SK-N-SH treated with all-trans-retinoic acid at 6 μM for 48 hours (cell line): Measurements from ENCODE around the gene IER2.

Experiments used
- BACH2 ChIP-seq: fragments of 250-450 bp; sonication (Bioruptor Pico); IDR thresholded peaks from 2 replicates; pipeline ENCODE4 v1.9.0; 2021; ENCODE audit warnings: mild to moderate bottlenecking, borderline replicate concordance
- TCF4 ChIP-seq: fragments of 250-450 bp; sonication (Bioruptor Pico); IDR thresholded peaks from 2 replicates; pipeline ENCODE4 v1.8.0; 2021; ENCODE audit warnings: mild to moderate bottlenecking, moderate library complexity, borderline replicate concordance
- TOX ChIP-seq: fragments of 250-450 bp; sonication (Bioruptor Pico); IDR thresholded peaks from 2 replicates; pipeline ENCODE4 v1.8.0; 2021; ENCODE audit warnings: mild to moderate bottlenecking, moderate library complexity, borderline replicate concordance
- ZC3H10 ChIP-seq: fragments of 250-450 bp; sonication (Bioruptor Pico); IDR thresholded peaks from 2 replicates; pipeline ENCODE4 v1.5.1; 2021; ENCODE audit warnings: mild to moderate bottlenecking, moderate library complexity
- ZNF565 ChIP-seq: fragments of 450-650 bp; formaldehyde crosslinking; conservative IDR thresholded peaks from 2 replicates; pipeline ENCODE4 v1.5.0; 2020; ENCODE audit warnings: low read depth, mild to moderate bottlenecking, moderate library complexity
- ZNF8 ChIP-seq: fragments of 450-650 bp; formaldehyde crosslinking; IDR thresholded peaks from 2 replicates; pipeline ENCODE4 v1.5.0; 2020; ENCODE audit warnings: mild to moderate bottlenecking, moderate library complexity
- TF ChIP-seq, protein P1 (sequence below): fragments of 250-450 bp; sonication (Bioruptor Pico); IDR thresholded peaks from 2 replicates; pipeline ENCODE4 v1.8.0; 2020; ENCODE audit warnings: mild to moderate bottlenecking, moderate library complexity, borderline replicate concordance
- TF ChIP-seq, protein P2 (sequence below): fragments of 250-450 bp; sonication (Bioruptor Pico); IDR thresholded peaks from 2 replicates; pipeline ENCODE4 v1.5.1; 2020; ENCODE audit warnings: low read depth, mild to moderate bottlenecking, moderate library complexity

- TF ChIP-seq, protein P1, sequence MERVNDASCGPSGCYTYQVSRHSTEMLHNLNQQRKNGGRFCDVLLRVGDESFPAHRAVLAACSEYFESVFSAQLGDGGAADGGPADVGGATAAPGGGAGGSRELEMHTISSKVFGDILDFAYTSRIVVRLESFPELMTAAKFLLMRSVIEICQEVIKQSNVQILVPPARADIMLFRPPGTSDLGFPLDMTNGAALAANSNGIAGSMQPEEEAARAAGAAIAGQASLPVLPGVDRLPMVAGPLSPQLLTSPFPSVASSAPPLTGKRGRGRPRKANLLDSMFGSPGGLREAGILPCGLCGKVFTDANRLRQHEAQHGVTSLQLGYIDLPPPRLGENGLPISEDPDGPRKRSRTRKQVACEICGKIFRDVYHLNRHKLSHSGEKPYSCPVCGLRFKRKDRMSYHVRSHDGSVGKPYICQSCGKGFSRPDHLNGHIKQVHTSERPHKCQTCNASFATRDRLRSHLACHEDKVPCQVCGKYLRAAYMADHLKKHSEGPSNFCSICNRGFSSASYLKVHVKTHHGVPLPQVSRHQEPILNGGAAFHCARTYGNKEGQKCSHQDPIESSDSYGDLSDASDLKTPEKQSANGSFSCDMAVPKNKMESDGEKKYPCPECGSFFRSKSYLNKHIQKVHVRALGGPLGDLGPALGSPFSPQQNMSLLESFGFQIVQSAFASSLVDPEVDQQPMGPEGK: peak; percentile 9; the same call in 1 of the 2 replicates
- TF ChIP-seq ZNF565 (CRISPR knock-in tag) (no peak), ZNF8 (no peak), TOX (CRISPR knock-in tag) (no peak), TCF4 (no peak), BACH2 (CRISPR knock-in tag) (no peak), ZC3H10 (CRISPR knock-in tag) (no peak)
- TF ChIP-seq, protein P2, sequence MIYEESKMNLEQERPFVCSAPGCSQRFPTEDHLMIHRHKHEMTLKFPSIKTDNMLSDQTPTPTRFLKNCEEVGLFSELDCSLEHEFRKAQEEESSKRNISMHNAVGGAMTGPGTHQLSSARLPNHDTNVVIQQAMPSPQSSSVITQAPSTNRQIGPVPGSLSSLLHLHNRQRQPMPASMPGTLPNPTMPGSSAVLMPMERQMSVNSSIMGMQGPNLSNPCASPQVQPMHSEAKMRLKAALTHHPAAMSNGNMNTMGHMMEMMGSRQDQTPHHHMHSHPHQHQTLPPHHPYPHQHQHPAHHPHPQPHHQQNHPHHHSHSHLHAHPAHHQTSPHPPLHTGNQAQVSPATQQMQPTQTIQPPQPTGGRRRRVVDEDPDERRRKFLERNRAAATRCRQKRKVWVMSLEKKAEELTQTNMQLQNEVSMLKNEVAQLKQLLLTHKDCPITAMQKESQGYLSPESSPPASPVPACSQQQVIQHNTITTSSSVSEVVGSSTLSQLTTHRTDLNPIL (CRISPR knock-in tag): no peak
Measured at GRCh38 chr19:13150931-13151604, 857 bp downstream of the IER2 start.
